Endodermal cell (in vitro differentiated cells): ENCODE results near the gene CPNE6. TPM values are rescaled to one million over a fixed set of nuclear protein-coding genes. Genes with fewer than 3 reads are reported as not detected.

Experiments used
- DNase-seq: peaks from one replicate; pipeline ENCODE4 v3.0.0-alpha.2; 2017
- H3K27ac ChIP-seq: 2 replicates; pipeline ENCODE4 v1.5.1; 2013; ENCODE audit warnings: mild to moderate bottlenecking, low read depth, low read length, moderate library complexity
- H3K27me3 ChIP-seq: 2 replicates; pipeline ENCODE4 v1.6.1; 2013; ENCODE audit warnings: mild to moderate bottlenecking, low read length, moderate library complexity; ENCODE audit not compliant: insufficient read depth, control insufficient read depth, poor library complexity, severe bottlenecking
- H3K36me3 ChIP-seq: 2 replicates; pipeline ENCODE4 v1.7.0; 2013; ENCODE audit warnings: mild to moderate bottlenecking, low read length, moderate library complexity; ENCODE audit not compliant: control insufficient read depth, insufficient read depth
- H3K4me1 ChIP-seq: one replicate; pipeline ENCODE4 v1.7.0; 2013; ENCODE audit warnings: low read length; ENCODE audit not compliant: control insufficient read depth, insufficient read depth
- H3K4me3 ChIP-seq: 2 replicates; pipeline ENCODE4 v1.5.1; 2013; ENCODE audit warnings: mild to moderate bottlenecking, low read length, moderate library complexity
- H3K9ac ChIP-seq: 2 replicates; pipeline ENCODE4 v1.6.1; 2013; ENCODE audit warnings: mild to moderate bottlenecking, low read length, moderate library complexity; ENCODE audit not compliant: poor library complexity, severe bottlenecking; ENCODE audit errors: extremely low read depth
- H3K9me3 ChIP-seq: 2 replicates; pipeline ENCODE4 v1.6.1; 2013; ENCODE audit warnings: mild to moderate bottlenecking, low read length, moderate library complexity; ENCODE audit not compliant: control insufficient read depth
- H3K27ac Mint-ChIP-seq: 2 replicates; pipeline ENCODE4 v1.8.0; 2020; ENCODE audit warnings: mixed read lengths
- H3K27me3 Mint-ChIP-seq: 2 replicates; pipeline ENCODE4 v1.8.0; 2021; ENCODE audit warnings: mild to moderate bottlenecking, mixed read lengths; ENCODE audit not compliant: insufficient read depth
- H3K36me3 Mint-ChIP-seq: 2 replicates; pipeline ENCODE4 v1.8.0; 2020; ENCODE audit warnings: low read depth, mixed read lengths
- H3K4me1 Mint-ChIP-seq: 2 replicates; pipeline ENCODE4 v1.8.0; 2020; ENCODE audit warnings: mixed read lengths
- H3K4me3 Mint-ChIP-seq: 2 replicates; pipeline ENCODE4 v1.8.0; 2020; ENCODE audit warnings: mild to moderate bottlenecking, moderate library complexity, mixed read lengths
- H3K9me3 Mint-ChIP-seq: 2 replicates; pipeline ENCODE4 v1.8.0; 2020; ENCODE audit warnings: mild to moderate bottlenecking, mixed read lengths
- CTCF ChIP-seq: fragments of 200-600 bp; sonication (generic); conservative IDR thresholded peaks from 2 replicates; pipeline ENCODE4 v1.5.0; 2021; ENCODE audit warnings: antibody characterized with exemption, mild to moderate bottlenecking
- WGBS, 2 experiments: methylation state at CpG; one replicate each; pipeline versions ENCODE4 v1.1.5 to v1.1.7; 2013; ENCODE audit warnings: missing lambda C conversion rate in 2 of 2, mixed read lengths in 1 of 2; ENCODE audit not compliant: insufficient coverage in 1 of 2, insufficient read length in 1 of 2; 5-methylcytosine and 5-hydroxymethylcytosine counted together
- total RNA-seq, 2 donors: library from RNA; stranded (reverse); fragmentation: NEBNext Ultra II Directional in 1 of 2; extraction: Animal tissue kit (Norgen Biotek cat#: 25700) in 1 of 2; gene quantifications; 2 replicates in 1 of 2; 3 replicates in 1 of 2; pipeline ENCODE4 v1.2.1, GENCODE V29; 2021

CPNE6 gene
- total RNA-seq, 2 donors from 2014 or later: not detected

GRCh38 chr14:24072881-24073877 is 1.8 kb downstream of the CPNE6 start:
- peaks cover 5% of the 10 kb centered on the region for H3K27me3 ChIP-seq
- peaks cover 9% of the 10 kb centered on the region for H3K4me1 ChIP-seq

GRCh38 chr14:24074625-24075484 is 3.5 kb downstream of the CPNE6 start:
- TF ChIP-seq CTCF: no peak
- Mint-ChIP-seq H3K9me3 (no peaks in the 10 kb centered on the region), H3K4me1 (peaks cover 24% of the 10 kb centered on the region), H3K27me3 (peaks cover 12% of the 10 kb centered on the region), H3K36me3 (no peaks in the 10 kb centered on the region), H3K27ac (no peak overlapping the region), H3K4me3 (no peak overlapping the region)
- Histone ChIP-seq H3K27ac (no peak overlapping the region), H3K4me1 (peaks cover 12% of the 10 kb centered on the region), H3K9me3 (no peaks in the 10 kb centered on the region), H3K4me3 (no peak overlapping the region), H3K9ac (no peak overlapping the region), H3K27me3 (peaks cover 13% of the 10 kb centered on the region), H3K36me3 (no peaks in the 10 kb centered on the region)
- WGBS, 2 experiments: 92 to 100% methylated on average over 4 to 11 of the region's 11 CpGs
- DNase-seq: no peak

More at GRCh38 chr14:24072881-24073877, 1.8 kb downstream of the CPNE6 start:
- no peak overlapping the region for H3K27ac ChIP-seq
- no peak overlapping the region for H3K4me3 ChIP-seq
- H3K36me3 ChIP-seq: no peaks in the 10 kb centered on the region
- no peak for DNase-seq
- Mint-ChIP-seq H3K27me3 (peaks cover 4% of the 10 kb centered on the region), H3K36me3 (no peaks in the 10 kb centered on the region), H3K9me3 (no peaks in the 10 kb centered on the region), H3K4me3 (no peak overlapping the region), H3K4me1 (peaks cover 20% of the 10 kb centered on the region), H3K27ac (no peak overlapping the region)
- TF ChIP-seq CTCF: no peak
- WGBS, 2 experiments: 91 to 93% methylated on average over 16 to 26 of the region's 26 CpGs
- H3K9ac ChIP-seq: no peak overlapping the region
- H3K9me3 ChIP-seq: no peaks in the 10 kb centered on the region

- H3K27ac Mint-ChIP-seq: no peak overlapping the region
- H3K4me3 Mint-ChIP-seq: no peak overlapping the region
- Histone ChIP-seq H3K4me3 (no peak overlapping the region), H3K36me3 (no peaks in the 10 kb centered on the region), H3K9ac (no peak overlapping the region), H3K27me3 (peaks cover 21% of the 10 kb centered on the region), H3K9me3 (no peaks in the 10 kb centered on the region), H3K4me1 (peaks cover 15% of the 10 kb centered on the region), H3K27ac (no peak overlapping the region)
- no peak for DNase-seq
- WGBS, 2 experiments: 85 to 94% methylated on average over 3 to 11 of the region's 11 CpGs
- peaks cover 20% of the 10 kb centered on the region for H3K27me3 Mint-ChIP-seq
- TF ChIP-seq CTCF: no peak
- no peaks in the 10 kb centered on the region for H3K36me3 Mint-ChIP-seq
- H3K9me3 Mint-ChIP-seq: no peaks in the 10 kb centered on the region
- H3K4me1 Mint-ChIP-seq: peaks cover 27% of the 10 kb centered on the region
Measured at GRCh38 chr14:24075485-24076301, 4.3 kb downstream of the CPNE6 start.
